HG02943 (cell line): ENCODE data around the gene GPR161.

Experiments
- ATAC-seq: cut with Tn5 transposase; IDR thresholded peaks from one replicate; pipeline ENCODE4 v1.9.1; 2021; ENCODE audit warnings: mild to moderate bottlenecking, low read depth, moderate library complexity; ENCODE audit not compliant: unreplicated experiment

The GPR161 gene

GRCh38 chr1:168148916-168149315, 12.2 kb upstream of the GPR161 start:
- ATAC-seq, result no peak

DNA sequence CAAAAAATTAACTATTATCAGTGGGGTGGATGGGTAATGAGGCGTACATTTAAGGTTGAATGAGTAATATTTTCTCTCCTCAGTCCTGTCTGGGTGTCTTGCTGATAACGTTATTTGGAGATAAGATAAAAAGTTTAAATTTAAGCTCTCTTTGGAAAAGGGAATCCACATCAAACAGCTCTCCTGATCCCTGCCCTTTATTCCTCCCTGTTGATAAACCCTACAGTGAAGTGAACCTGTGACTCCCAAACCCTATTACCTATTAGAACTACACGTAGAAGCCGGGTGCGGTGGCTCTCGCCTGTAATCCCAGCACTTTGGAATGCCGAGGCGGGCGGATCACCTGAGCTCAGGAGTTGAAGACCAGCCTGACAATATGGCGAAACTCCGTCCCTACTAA, 9.9 kb upstream of the GPR161 start:
- ATAC-seq, result no peak

DNA sequence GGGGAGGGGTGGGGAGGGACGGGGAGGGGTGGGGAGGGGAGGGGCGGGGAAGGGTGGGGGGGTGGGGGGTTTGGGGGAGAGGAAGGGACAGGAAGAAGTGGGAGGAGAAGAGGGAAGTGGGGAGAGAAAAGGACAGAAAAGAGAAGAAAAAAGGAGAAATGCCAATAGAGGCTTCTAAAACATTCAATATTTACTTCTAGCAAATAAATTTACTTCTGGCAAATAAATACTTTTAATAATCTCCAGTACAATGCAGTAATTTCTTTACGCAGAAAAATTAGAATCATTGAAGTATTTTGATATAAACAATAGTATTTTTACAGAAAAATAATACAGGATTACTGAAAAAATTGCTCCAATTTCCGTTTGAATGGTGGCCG, 9.4 kb upstream of the GPR161 start:
- no peak for ATAC-seq

GRCh38 chr1:168145184-168146159, 8.7 kb upstream of the GPR161 start:
- no peak for ATAC-seq

DNA sequence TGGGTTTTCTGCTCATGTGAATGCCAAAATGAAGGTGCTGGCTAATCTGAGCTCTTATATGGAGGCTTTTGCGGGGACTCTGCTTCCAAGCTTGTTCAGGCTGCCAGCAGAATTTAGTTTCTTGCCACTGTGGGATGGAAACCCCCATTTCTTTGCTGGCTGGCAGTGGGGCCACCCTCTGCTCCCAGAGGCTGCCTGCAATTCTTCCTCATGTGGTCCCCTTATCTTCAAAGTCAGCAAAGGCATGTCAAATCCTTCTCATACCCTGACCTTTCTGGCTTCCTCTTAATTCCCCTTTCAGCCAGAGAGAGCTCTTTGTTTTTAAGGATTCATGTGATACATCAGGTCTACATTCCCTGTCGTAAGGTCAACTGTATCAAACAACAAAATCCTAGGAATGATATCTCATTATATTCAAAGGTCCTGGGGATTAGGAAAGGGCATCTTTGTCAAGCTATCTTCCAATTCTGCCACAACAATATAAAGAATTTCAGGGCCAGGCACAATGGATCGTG, 5.2 kb upstream of the GPR161 start:
- ATAC-seq, result no peak

DNA sequence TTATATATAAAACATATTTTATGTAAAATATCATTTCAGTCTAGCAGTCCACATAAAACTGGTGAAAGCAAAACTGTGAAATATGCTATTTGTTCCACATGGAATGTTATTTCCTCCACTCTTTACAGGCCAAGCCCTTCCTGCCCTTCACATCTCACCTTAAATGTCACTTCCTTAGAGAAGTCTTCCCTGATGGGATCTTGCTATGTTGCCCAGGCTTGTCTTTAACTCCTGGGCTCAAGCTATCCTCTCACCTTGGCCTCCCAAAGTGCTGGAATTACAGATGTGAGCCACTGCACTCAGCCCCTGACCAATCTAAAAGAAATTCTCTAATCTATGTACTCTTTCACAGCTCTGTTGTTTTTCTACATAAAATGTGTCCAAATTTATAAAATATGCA, 2.3 kb upstream of the GPR161 start:
- no peak for ATAC-seq

DNA sequence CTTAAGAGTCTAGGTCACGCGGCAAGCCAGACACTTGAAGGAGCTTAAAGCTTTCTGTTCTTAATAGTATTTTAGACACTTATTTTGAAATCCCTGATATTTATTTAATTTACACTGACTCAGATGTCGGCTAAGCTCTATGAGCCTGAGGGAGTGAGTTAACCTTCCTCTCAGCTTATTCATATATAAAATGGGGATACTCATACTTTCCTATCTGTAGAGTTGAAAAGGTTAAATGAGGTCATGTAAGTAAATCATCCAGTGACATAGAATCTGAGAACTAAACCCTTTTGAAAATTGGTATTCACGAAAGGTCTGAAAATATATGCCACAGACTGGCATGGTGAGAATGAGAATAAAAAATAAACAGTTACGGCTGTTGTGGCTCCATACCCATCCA, 1.4 kb upstream of the GPR161 start:
- ATAC-seq, result no peak

GRCh38 chr1:168137515-168137821, 738 bp upstream of the GPR161 start:
- ATAC-seq, result no peak

DNA sequence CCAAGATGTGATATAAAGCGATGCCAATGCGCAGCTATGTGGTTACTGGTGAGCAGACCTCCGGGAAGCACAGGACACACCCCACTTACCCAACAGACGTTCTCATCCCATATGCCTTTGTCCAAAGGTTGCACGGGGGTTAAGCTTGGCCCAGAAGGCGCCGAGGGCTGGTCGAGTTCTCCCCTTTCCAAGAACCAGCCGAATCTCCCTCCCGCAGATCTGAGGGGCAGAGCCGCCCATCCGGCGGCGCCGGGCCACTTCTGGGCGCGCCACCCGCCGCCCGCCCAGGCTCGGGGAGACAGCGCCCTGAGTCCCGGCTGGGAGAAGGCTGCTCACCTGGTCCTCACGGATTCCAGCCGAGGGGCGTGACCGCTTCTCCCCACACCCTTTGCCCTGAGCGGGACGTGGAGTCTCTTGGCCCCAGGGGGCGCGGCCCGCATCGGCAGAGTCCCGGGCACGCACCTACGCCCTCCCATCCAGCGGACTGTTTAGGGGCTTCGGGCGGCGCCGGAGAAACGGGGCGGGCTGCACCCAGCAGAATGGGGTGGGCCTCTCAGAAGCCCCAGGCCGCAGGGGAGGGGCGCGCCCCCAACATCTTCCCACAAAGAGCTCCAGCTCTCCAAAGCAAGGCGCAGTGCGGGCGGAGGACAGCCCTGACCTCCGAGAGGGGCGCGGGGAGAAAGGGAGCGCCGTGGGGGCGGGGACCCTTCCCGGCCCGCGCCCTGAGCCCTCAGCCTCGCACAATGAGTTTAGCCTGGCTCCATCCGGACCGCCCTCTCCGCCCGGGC, 615 bp downstream of the GPR161 start:
- no peak for ATAC-seq

GRCh38 chr1:168135116-168135920, 1.4 kb downstream of the GPR161 start:
- no peak for ATAC-seq

DNA sequence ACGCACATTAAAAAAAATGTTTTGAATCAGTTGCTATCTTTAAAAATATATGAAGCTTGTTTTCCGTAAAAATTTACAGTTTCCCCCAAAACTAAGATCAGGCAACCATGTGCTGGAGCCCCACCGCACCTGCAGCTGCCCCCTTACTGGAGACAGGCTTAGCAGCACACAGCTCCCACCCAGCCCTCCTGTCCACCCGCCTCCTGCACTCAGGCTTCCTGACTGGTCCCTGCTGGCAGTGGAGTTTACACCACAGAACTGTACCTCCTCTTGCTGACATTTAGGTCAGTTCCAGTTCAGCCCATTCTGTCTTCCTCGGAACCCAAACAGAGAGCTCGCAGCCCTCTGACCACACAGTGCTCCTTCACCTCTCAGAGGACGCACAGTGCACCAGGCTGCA, 2.1 kb downstream of the GPR161 start:
- ATAC-seq, result no peak

DNA sequence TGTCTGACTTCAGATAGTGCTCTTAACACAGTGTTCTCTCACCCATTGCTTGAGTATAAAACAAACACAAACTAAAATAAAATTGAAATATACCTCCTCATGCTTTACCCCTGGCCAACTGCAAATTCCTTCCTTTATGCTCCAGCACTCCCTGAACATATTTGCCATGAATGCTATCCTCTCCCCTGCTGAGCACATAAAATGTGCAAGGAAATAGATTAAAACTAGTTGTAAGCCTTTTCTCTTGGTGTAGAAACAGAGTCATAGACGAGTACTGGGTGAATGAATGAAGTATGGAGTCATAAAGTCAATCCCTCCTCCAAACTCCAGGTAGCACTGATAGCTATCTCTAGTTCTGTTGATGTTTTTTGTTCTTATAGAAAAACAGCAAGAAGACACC, 2.6 kb downstream of the GPR161 start:
- ATAC-seq, result no peak

- no peak for ATAC-seq
Observed at GRCh38 chr1:168129933-168130332, 6.8 kb downstream of the GPR161 start.

GRCh38 chr1:168127503-168127902, 9.2 kb downstream of the GPR161 start:
- no peak for ATAC-seq

DNA sequence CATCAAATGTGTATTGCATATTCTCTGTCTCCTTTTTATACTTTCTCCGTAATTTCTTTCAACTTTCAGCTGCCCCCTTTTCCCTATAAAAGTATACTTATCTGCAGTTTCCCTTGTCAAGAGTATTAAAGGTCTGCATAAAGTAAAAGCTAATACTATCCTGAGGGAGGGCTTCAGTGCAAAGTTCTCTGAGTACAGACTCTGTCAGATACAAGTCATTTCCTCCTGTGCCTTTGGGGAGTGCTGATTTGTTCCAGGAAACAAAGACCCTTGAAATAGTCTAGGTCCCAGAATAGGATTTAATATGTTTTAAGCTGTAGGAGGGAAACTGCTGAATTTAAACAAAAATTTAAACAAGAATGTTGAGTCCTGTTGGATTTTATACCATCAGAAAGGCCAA, 11.7 kb downstream of the GPR161 start:
- no peak for ATAC-seq

DNA sequence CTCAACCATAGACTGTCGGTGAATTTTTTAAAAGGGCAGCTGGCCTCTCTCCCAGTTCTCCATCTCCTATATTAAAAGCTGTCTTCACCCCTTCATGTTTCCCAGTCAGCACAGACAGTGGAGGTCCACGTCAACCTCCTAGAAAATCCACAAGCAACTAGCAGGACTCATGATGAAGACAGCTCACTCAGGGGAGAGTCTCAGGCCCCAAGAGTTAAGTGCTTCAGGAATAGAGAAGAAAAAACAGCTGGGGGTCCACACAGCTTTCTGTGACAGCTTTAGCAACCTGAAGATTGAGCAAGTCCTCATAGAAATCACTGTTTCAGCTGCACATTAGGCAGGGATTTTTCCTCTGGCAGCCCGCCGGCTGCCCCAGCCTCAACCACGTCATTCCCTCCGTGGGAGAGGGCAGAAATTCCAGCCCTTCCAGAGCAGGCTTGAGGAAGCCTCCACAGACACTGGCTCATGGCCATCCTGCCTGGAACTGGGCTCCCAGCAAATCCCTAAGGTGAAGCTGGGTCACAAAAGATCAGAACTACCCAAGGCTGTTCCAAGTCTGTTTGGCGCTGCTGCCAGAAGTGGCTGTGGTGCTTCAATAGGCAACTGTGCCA, 15.2 kb downstream of the GPR161 start:
- ATAC-seq, result no peak

DNA sequence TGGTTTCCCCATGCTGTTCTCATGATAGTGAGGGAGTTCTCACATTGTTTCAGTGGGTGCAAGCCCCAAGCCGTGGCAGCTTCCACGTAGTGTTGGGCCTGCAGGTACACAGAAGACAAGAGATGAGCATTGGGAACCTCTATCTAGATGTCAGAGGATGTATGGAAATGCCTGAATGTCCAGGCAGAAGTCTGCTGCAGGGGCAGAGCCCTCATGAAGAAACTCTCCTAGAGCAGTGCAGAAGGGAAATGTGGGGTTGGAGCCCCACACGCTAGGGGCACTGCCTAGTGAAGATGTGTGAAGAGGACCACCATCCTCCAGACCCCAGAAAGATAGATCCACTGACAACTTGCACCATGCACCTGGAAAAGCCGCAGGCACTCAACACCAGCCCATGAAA, 17.0 kb downstream of the GPR161 start:
- no peak for ATAC-seq

DNA sequence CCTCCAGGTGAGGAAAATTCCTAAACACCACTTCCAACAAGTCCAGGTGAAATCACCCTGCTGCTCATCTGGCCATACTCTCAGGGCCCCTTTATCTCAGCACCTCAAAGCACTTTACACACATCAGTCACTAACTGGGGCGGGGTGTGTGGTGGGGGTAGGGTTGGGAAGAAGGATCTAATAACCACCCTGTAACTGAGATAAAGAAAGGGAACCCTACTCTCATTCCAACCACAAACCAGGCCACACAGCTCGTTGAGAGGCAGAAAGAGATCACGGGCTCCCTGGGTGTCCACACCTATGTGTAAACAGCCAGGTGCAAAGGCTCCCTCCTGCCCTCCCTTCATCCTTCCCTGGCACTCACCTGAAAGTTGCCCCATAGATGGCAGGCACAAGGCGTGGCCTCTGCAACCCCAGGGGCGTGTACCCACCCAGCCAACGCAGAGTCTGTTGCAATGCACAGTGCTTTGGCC, 20.4 kb downstream of the GPR161 start:
- no peak for ATAC-seq

GRCh38 chr1:168114845-168115244, 21.9 kb downstream of the GPR161 start:
- ATAC-seq, result no peak

DNA sequence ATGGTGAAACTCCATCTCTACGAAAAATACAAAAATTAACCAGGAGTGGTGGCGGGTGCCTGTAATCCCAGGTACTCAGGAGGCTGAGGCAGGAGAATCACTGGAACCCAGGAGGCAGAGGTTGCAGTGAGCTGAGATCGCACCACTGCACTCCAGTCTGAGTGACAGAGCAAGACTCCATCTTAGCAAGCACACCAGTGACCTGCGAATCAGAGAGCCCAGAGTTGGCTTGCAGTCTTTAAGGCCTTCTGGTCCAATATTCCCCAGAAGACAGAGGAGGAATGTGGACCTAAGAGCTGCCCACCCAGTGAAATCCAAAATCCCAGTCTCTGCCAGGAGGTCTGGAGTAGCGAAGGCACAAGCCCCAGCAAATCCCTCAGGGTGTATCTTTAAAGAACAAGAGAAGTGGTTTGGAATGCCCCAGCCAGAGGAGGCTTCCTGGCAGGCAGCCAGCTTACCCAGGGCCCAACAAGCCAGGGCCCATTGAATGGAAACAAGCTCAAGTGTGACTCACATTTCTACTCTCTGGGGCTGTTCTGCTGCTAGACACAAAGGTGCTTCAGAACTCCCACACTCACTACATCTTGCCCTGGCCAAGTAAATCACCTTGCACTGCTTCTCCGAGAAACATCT, 23.9 kb downstream of the GPR161 start:
- ATAC-seq, result no peak
